SKM-1 (cell line): ENCODE measurements around the gene ADGRL2.

Experiments
- DNase-seq: peaks from one replicate; lab custom pipeline; 2025; ENCODE audit not compliant: unreplicated experiment; lab: John Stamatoyannopoulos, UW

Gene ADGRL2

GRCh38 chr1:81805537-81806431 lies 5.0 kb downstream of the ADGRL2 start:
- no peak for DNase-seq

GRCh38 chr1:81806432-81806770 lies 5.7 kb downstream of the ADGRL2 start:
- no peak for DNase-seq

- no peak for DNase-seq
Measured at GRCh38 chr1:81808760-81809159, 8.0 kb downstream of the ADGRL2 start.

- DNase-seq = no peak
Measured at GRCh38 chr1:81809808-81810207, 9.1 kb downstream of the ADGRL2 start.

GRCh38 chr1:81811757-81812371 lies 11.1 kb downstream of the ADGRL2 start:
- DNase-seq = no peak

GRCh38 chr1:81812712-81813111 lies 12.0 kb downstream of the ADGRL2 start:
- DNase-seq = no peak

GRCh38 chr1:81813691-81814090 lies 13.0 kb downstream of the ADGRL2 start:
- no peak for DNase-seq

GRCh38 chr1:81819613-81820012 lies 18.9 kb downstream of the ADGRL2 start:
- DNase-seq = no peak

- DNase-seq = no peak
Measured at GRCh38 chr1:81820765-81821164, 20.0 kb downstream of the ADGRL2 start.

GRCh38 chr1:81823082-81823481 lies 22.3 kb downstream of the ADGRL2 start:
- no peak for DNase-seq

GRCh38 chr1:81824759-81825158 lies 24.0 kb downstream of the ADGRL2 start:
- DNase-seq = no peak

GRCh38 chr1:81827942-81828341 lies 27.2 kb downstream of the ADGRL2 start:
- no peak for DNase-seq

GRCh38 chr1:81832573-81832972 lies 31.8 kb downstream of the ADGRL2 start:
- DNase-seq = no peak

- DNase-seq = no peak
Measured at GRCh38 chr1:81833722-81834121, 33.0 kb downstream of the ADGRL2 start.

GRCh38 chr1:81834268-81834667 lies 33.5 kb downstream of the ADGRL2 start:
- no peak for DNase-seq

GRCh38 chr1:81834921-81835698 lies 34.4 kb downstream of the ADGRL2 start:
- no peak for DNase-seq

GRCh38 chr1:81836007-81836626 lies 35.4 kb downstream of the ADGRL2 start:
- DNase-seq = no peak

- no peak for DNase-seq
Measured at GRCh38 chr1:81838600-81839218, 38.0 kb downstream of the ADGRL2 start.

- DNase-seq = no peak
Measured at GRCh38 chr1:81840805-81841204, 40.1 kb downstream of the ADGRL2 start.

GRCh38 chr1:81841795-81842194 lies 41.1 kb downstream of the ADGRL2 start:
- DNase-seq = no peak

GRCh38 chr1:81844477-81844876 lies 43.7 kb downstream of the ADGRL2 start:
- DNase-seq = no peak
